Esophagus muscularis mucosa (tissue), 4 donors: Measurements from ENCODE around the gene CHERP. TPM values are rescaled to one million over a fixed set of nuclear protein-coding genes. Genes with fewer than 3 reads are reported as not detected.
A peak's percentile ranks its signal among the peaks of the same experiment; 100 is the strongest.

Experiments used
- DNase-seq: peaks from one replicate; pipeline ENCODE4 v3.0.0-alpha.2; 2017; ENCODE audit errors: extremely low spot score
- H3K27ac ChIP-seq, 4 donors: fragments of 200-600 bp; sonication (generic); replicated peaks in 1 of 4; 1 replicate in 3 of 4; 2 replicates in 1 of 4; pipeline ENCODE4 v1.5.1; 2016 to 2019; ENCODE audit warnings: mild to moderate bottlenecking in 1 of 4
- H3K27me3 ChIP-seq, 4 donors: fragments of 200-600 bp; sonication (generic); one replicate each; pipeline versions ENCODE4 v1.5.1 to v1.6.0; 2016 to 2019
- H3K36me3 ChIP-seq, 4 donors: fragments of 200-600 bp; sonication (generic); one replicate each; pipeline ENCODE4 v1.5.1; 2016 to 2019
- H3K4me1 ChIP-seq, 4 donors: fragments of 200-600 bp; sonication (generic); one replicate each; pipeline ENCODE4 v1.5.1; 2016 to 2019
- H3K4me3 ChIP-seq, 4 donors: fragments of 200-600 bp; sonication (generic); 1 replicate in 2 of 4; 2 replicates in 2 of 4; pipeline ENCODE4 v1.5.1; 2016 to 2019; ENCODE audit warnings: mild to moderate bottlenecking in 4 of 4, moderate library complexity in 1 of 4
- H3K9me3 ChIP-seq, 4 donors: fragments of 200-600 bp; sonication (generic); 1 replicate in 3 of 4; 2 replicates in 1 of 4; pipeline ENCODE4 v1.5.1; 2016 to 2019
- CTCF ChIP-seq, 3 experiments: fragments of 200-600 bp in 2 of 3; fragments of 450-650 bp in 1 of 3; sonication (generic) in 2 of 3; IDR thresholded peaks; one replicate each; pipeline ENCODE4 v1.5.1; 2017 to 2019; ENCODE audit warnings: antibody characterized with exemption in 3 of 3, mild to moderate bottlenecking in 2 of 3, moderate library complexity in 1 of 3
- EP300 ChIP-seq: sonication (generic); formaldehyde crosslinking; IDR thresholded peaks from one replicate; pipeline ENCODE4 v1.6.1; 2017; ENCODE audit warnings: antibody characterized with exemption
- POLR2A ChIP-seq: fragments of 450-650 bp; IDR thresholded peaks from one replicate; pipeline ENCODE4 v1.6.1; 2017; ENCODE audit warnings: antibody characterized with exemption, moderate library complexity, mild to moderate bottlenecking, low read depth
- POLR2AphosphoS5 ChIP-seq, 2 donors: sonication (generic); formaldehyde crosslinking; IDR thresholded peaks; one replicate each; pipeline ENCODE4 v1.6.1; 2017; ENCODE audit warnings: antibody characterized with exemption in 2 of 2
- WGBS: methylation state at CpG from one replicate; pipeline ENCODE4 v1.1.5; 2018; 5-methylcytosine and 5-hydroxymethylcytosine counted together
- intact Hi-C: fragments of 100-400 bp; cut with DNase I; formaldehyde crosslinking; loops from one replicate; pipeline ENCODE4 v1.15.1; 2023
- total RNA-seq, 4 donors: library from RNA; depleted of rRNA; stranded (reverse); fragments of >200 nt; gene quantifications; one replicate each; pipeline versions ENCODE4 v1.1.0 to v1.2.1, GENCODE V29; 2016

The CHERP gene
- total RNA-seq, 4 donors from 2014 or later, result 9.1 to 18.0 (median 12.9) TPM

- peak overlapping the region in 1 of 4 donors; percentile 15 for H3K4me3 ChIP-seq
- no peaks in the 10 kb centered on the region for H3K9me3 ChIP-seq
- TF ChIP-seq EP300 (no peak), CTCF (IDR thresholded peaks at IDR 0.05) (no peak), POLR2AphosphoS5 (IDR thresholded peaks at IDR 0.05) (no peak)
- no peak for DNase-seq
- peaks cover 82 to 92% (median 88%) of the 10 kb centered on the region in 4 donors for H3K4me1 ChIP-seq
- intact Hi-C loops, result no loop called here
- H3K27ac ChIP-seq, result peak overlapping the region in 2 of 4 donors; percentile 44 to 55
- no peaks in the 10 kb centered on the region for H3K27me3 ChIP-seq
- H3K36me3 ChIP-seq, result no peaks in the 10 kb centered on the region
- WGBS, result 78% methylated on average over 11 of the region's 11 CpGs
Observed at GRCh38 chr19:16588824-16589577, 46.8 kb upstream of the CHERP start.

- intact Hi-C loops, result no loop called here
- Histone ChIP-seq H3K27ac (peak overlapping the region in 3 of 4 donors; percentile 44 to 55 (median 49)), H3K4me3 (peak overlapping the region; percentile 15 to 37 (median 20)), H3K4me1 (peaks cover 82 to 92% (median 89%) of the 10 kb centered on the region in 4 donors), H3K36me3 (no peaks in the 10 kb centered on the region), H3K27me3 (no peaks in the 10 kb centered on the region), H3K9me3 (no peaks in the 10 kb centered on the region)
- TF ChIP-seq EP300 (no peak), POLR2AphosphoS5 (IDR thresholded peaks at IDR 0.05) (peak in 1 of 2 donors; percentile 16), CTCF (IDR thresholded peaks at IDR 0.05) (no peak), POLR2A (no peak)
- DNase-seq, result no peak
- 36% methylated on average over 22 of the region's 26 CpGs for WGBS
Observed at GRCh38 chr19:16587833-16588823, 45.9 kb upstream of the CHERP start.

- H3K4me1 ChIP-seq, result peaks cover 82 to 92% (median 89%) of the 10 kb centered on the region in 4 donors
- DNase-seq, result no peak
- 43% methylated on average over 7 of the region's 20 CpGs for WGBS
Observed at GRCh38 chr19:16586991-16587832, 45.0 kb upstream of the CHERP start.

More at GRCh38 chr19:16586991-16587832, 45.0 kb upstream of the CHERP start:
- no peaks in the 10 kb centered on the region for H3K27me3 ChIP-seq
- H3K9me3 ChIP-seq, result no peaks in the 10 kb centered on the region
- peak overlapping the region in 2 of 4 donors; percentile 10 to 55 for H3K27ac ChIP-seq
- intact Hi-C loops, result no loop called here
- H3K36me3 ChIP-seq, result peaks cover 0 to 4% (median 0%) of the 10 kb centered on the region in 4 donors
- H3K4me3 ChIP-seq, result peak overlapping the region in 3 of 4 donors; percentile 15 to 37 (median 18)
- TF ChIP-seq POLR2AphosphoS5 (IDR thresholded peaks at IDR 0.05), result no peak
- no peak for TF ChIP-seq POLR2A
- TF ChIP-seq EP300, result no peak
- no peak for TF ChIP-seq CTCF (IDR thresholded peaks at IDR 0.05)
